ENCODE measurements around the gene ACBD6. TPM values are rescaled to one million over a fixed set of nuclear protein-coding genes. Genes with fewer than 3 reads are reported as not detected.

The ACBD6 gene
- total and polyA plus RNA-seq, 10 of the 15 experiments (the other 5 are each of a cell fraction or from before 2014, with no cell fraction given) = 15.0 to 67.3 (median 55.0) TPM

DNA sequence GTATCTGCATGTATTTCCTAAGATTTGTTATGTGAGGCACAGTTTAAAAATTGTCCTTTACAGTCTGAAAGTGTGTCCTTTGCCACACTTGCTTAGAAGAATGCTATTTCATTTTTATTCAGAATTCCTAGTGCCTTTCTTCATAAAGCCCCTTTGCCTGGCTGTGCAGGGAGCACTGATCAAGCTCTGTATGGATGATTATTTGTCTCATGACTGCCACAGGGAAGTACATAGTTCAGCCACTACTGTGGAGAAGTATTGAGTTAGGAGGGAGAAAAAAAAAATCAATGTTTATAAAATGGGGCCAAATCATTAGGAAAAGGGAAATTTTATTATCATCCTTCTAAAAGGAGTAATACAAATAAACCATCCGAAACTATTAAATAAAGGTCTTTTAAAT, 220.9 kb downstream of the ACBD6 start:
- ChIA-PET SMC1A (ENCODE audit: uncharacterized antibody, unreplicated experiment) (interaction anchor here (0.6 to 1.8 kb wide), 2 partner anchors 9 to 1982 kb away, joined by 3 to 6 read pairs; no protein-coding TSS in a partner anchor), POLR2A (no interaction called here), RAD21 (ENCODE audit: unreplicated experiment) (interaction anchor here (1.6 kb wide), 1 partner anchor 28 kb away, joined by 3 read pairs; no protein-coding TSS in a partner anchor), CTCF (no interaction called here)
- FAIRE-seq = no peak
- Histone ChIP-seq H2AFZ (ENCODE audit: control insufficient read depth, low read depth, low read length) (no peak overlapping the region), H3K4me2 (ENCODE audit: control insufficient read depth, insufficient read depth) (no peak overlapping the region), H3K9ac (ENCODE audit: control insufficient read depth, insufficient read depth, low read length) (no peak overlapping the region), H3K79me2 (ENCODE audit: control insufficient read depth, insufficient read depth, low read length) (no peaks in the 10 kb centered on the region), H3K9me3 (replicated peaks; ENCODE audit: control insufficient read depth, insufficient read depth, low read length) (no peaks in the 10 kb centered on the region), H3K36me3 (ENCODE audit: control insufficient read depth in 2 of 2, insufficient read depth in 2 of 2, low read length in 1 of 2) (peaks cover 0 to 2% of the 10 kb centered on the region in 2 experiments; a peak in 2 of 4 replicates), H3K4me3 (no peak overlapping the region), H3K4me1 (ENCODE audit: control insufficient read depth, insufficient read depth, low read length) (no peaks in the 10 kb centered on the region; the same call in 1 of the 2 replicates), H4K20me1 (ENCODE audit: control insufficient read depth, insufficient read depth) (no peaks in the 10 kb centered on the region), H3K27me3 (replicated peaks in 1 of 2; ENCODE audit: control insufficient read depth in 2 of 2, insufficient read depth in 2 of 2, low read length in 1 of 2) (no peaks in the 10 kb centered on the region), H3K27ac (ENCODE audit: control insufficient read depth, insufficient read depth) (no peak overlapping the region)
- WGBS (ENCODE audit: insufficient coverage, insufficient replicate concordance, low lambda C conversion rate, missing lambda C conversion rate) = 82% methylated on average over 1 of the region's 1 CpG
- no peak for DNase-seq (ENCODE audit: low read depth, low spot score)
- intact Hi-C loops (cut with micrococcal nuclease; ENCODE audit: unreplicated experiment) (no loop called here), in situ Hi-C loops (cut with MboI) (no loop called here)
- TF ChIP-seq POLR2AphosphoS2 (IDR thresholded peaks at IDR 0.05; ENCODE audit: low read depth, low read length) (no peak), SIN3A (IDR thresholded peaks at IDR 0.05; ENCODE audit: low read depth, low read length) (no peak), IKZF1 (conservative IDR thresholded peaks at IDR 0.05) (no peak), CHD1 (IDR thresholded peaks at IDR 0.05; ENCODE audit: low read depth, low read length) (no peak), ZBED1 (IDR thresholded peaks at IDR 0.05; ENCODE audit: borderline replicate concordance) (no peak), SMAD1 (IDR thresholded peaks at IDR 0.05; ENCODE audit: low read depth, partially characterized antibody) (no peak), NR2C2 (IDR thresholded peaks at IDR 0.05; ENCODE audit: borderline replicate concordance, control insufficient read depth, insufficient read length, low read depth) (no peak), SMC3 (IDR thresholded peaks at IDR 0.05; ENCODE audit: borderline replicate concordance, low read length) (no peak), NBN (IDR thresholded peaks at IDR 0.05) (no peak), GABPA (IDR thresholded peaks at IDR 0.05; ENCODE audit: low read depth) (no peak), NR2C1 (IDR thresholded peaks at IDR 0.05) (no peak), FOXK2 (IDR thresholded peaks at IDR 0.05) (no peak), ZNF217 (IDR thresholded peaks at IDR 0.05) (no peak)
- TF ChIP-seq, protein P1, sequence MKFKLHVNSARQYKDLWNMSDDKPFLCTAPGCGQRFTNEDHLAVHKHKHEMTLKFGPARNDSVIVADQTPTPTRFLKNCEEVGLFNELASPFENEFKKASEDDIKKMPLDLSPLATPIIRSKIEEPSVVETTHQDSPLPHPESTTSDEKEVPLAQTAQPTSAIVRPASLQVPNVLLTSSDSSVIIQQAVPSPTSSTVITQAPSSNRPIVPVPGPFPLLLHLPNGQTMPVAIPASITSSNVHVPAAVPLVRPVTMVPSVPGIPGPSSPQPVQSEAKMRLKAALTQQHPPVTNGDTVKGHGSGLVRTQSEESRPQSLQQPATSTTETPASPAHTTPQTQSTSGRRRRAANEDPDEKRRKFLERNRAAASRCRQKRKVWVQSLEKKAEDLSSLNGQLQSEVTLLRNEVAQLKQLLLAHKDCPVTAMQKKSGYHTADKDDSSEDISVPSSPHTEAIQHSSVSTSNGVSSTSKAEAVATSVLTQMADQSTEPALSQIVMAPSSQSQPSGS (IDR thresholded peaks at IDR 0.05; ENCODE audit: low read length) = no peak
- TF ChIP-seq, protein P2, sequence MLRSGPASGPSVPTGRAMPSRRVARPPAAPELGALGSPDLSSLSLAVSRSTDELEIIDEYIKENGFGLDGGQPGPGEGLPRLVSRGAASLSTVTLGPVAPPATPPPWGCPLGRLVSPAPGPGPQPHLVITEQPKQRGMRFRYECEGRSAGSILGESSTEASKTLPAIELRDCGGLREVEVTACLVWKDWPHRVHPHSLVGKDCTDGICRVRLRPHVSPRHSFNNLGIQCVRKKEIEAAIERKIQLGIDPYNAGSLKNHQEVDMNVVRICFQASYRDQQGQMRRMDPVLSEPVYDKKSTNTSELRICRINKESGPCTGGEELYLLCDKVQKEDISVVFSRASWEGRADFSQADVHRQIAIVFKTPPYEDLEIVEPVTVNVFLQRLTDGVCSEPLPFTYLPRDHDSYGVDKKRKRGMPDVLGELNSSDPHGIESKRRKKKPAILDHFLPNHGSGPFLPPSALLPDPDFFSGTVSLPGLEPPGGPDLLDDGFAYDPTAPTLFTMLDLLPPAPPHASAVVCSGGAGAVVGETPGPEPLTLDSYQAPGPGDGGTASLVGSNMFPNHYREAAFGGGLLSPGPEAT (IDR thresholded peaks at IDR 0.05; ENCODE audit: low read depth) = no peak
- TF ChIP-seq, protein P3, sequence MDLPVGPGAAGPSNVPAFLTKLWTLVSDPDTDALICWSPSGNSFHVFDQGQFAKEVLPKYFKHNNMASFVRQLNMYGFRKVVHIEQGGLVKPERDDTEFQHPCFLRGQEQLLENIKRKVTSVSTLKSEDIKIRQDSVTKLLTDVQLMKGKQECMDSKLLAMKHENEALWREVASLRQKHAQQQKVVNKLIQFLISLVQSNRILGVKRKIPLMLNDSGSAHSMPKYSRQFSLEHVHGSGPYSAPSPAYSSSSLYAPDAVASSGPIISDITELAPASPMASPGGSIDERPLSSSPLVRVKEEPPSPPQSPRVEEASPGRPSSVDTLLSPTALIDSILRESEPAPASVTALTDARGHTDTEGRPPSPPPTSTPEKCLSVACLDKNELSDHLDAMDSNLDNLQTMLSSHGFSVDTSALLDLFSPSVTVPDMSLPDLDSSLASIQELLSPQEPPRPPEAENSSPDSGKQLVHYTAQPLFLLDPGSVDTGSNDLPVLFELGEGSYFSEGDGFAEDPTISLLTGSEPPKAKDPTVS (IDR thresholded peaks at IDR 0.05; ENCODE audit: low read depth, low read length) = no peak
- TF ChIP-seq, protein P4, sequence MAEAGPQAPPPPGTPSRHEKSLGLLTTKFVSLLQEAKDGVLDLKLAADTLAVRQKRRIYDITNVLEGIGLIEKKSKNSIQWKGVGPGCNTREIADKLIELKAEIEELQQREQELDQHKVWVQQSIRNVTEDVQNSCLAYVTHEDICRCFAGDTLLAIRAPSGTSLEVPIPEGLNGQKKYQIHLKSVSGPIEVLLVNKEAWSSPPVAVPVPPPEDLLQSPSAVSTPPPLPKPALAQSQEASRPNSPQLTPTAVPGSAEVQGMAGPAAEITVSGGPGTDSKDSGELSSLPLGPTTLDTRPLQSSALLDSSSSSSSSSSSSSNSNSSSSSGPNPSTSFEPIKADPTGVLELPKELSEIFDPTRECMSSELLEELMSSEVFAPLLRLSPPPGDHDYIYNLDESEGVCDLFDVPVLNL (IDR thresholded peaks at IDR 0.05; ENCODE audit: low read depth, low read length) = no peak
- TF ChIP-seq, protein P5, sequence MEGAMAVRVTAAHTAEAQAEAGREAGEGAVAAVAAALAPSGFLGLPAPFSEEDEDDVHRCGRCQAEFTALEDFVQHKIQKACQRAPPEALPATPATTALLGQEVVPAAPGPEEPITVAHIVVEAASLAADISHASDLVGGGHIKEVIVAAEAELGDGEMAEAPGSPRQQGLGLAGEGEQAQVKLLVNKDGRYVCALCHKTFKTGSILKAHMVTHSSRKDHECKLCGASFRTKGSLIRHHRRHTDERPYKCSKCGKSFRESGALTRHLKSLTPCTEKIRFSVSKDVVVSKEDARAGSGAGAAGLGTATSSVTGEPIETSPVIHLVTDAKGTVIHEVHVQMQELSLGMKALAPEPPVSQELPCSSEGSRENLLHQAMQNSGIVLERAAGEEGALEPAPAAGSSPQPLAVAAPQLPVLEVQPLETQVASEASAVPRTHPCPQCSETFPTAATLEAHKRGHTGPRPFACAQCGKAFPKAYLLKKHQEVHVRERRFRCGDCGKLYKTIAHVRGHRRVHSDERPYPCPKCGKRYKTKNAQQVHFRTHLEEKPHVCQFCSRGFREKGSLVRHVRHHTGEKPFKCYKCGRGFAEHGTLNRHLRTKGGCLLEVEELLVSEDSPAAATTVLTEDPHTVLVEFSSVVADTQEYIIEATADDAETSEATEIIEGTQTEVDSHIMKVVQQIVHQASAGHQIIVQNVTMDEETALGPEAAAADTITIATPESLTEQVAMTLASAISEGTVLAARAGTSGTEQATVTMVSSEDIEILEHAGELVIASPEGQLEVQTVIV (IDR thresholded peaks at IDR 0.05; ENCODE audit: borderline replicate concordance, partially characterized antibody) = no peak
- no TSS peak for BruUV-seq (replicated peaks)
- ATAC-seq = 0 out of 3 replicates have a peak, but pooled peaks have one; percentile 27

All from GM12878 (cell line).